ENCODE results near the gene DPH6. TPM values are rescaled to one million over a fixed set of nuclear protein-coding genes. Genes with fewer than 3 reads are reported as not detected.
"Not testable (repeated sequence)": the region's sequence is repeated elsewhere in the genome, so short reads cannot be mapped to it uniquely, and the experiment has no call there.

The DPH6 gene
- total and polyA plus RNA-seq, 7 donors: 5.5 to 26.0 (median 18.0) TPM

- H3K27ac ChIP-seq: no peak overlapping the region
- no peak overlapping the region for H3K4me3 ChIP-seq
- no peaks in the 10 kb centered on the region for H3K4me1 ChIP-seq
- no peaks in the 10 kb centered on the region for H3K9me3 ChIP-seq
- ATAC-seq (no peak), DNase-seq (no peak)
- intact Hi-C loops (cut with DNase I): no loop called here
- WGBS, 3 donors: 85 to 88% (median 87%) methylated on average over 1 of the region's 1 CpG
- TF ChIP-seq CTCF (IDR thresholded peaks at IDR 0.05): no peak
- H3K27me3 ChIP-seq (ENCODE audit: insufficient read depth in 3 of 3, low read length in 2 of 3): no peaks in the 10 kb centered on the region
- peaks cover 0 to 13% of the 10 kb centered on the region in 2 donors for H3K36me3 ChIP-seq (ENCODE audit: insufficient read depth in 1 of 2, low read depth in 1 of 2)
Measured at GRCh38 chr15:35379972-35380371, 166.0 kb downstream of the DPH6 start.

- ATAC-seq; H3K9me3 ChIP-seq; intact Hi-C loops (cut with DNase I); DNase-seq; H3K4me3 ChIP-seq; H3K4me1 ChIP-seq; H3K27ac ChIP-seq; H3K27me3 ChIP-seq (ENCODE audit: insufficient read depth in 3 of 3, low read length in 2 of 3): not testable (repeated sequence)
- 97 to 100% (median 100%) methylated on average over 1 of the region's 1 CpG for WGBS, 3 donors
- peaks cover 0 to 13% of the 10 kb centered on the region in 2 donors for H3K36me3 ChIP-seq (ENCODE audit: insufficient read depth in 1 of 2, low read depth in 1 of 2)
Measured at GRCh38 chr15:35378454-35378853, 167.5 kb downstream of the DPH6 start.

- no peak overlapping the region for H3K27ac ChIP-seq
- H3K9me3 ChIP-seq: no peaks in the 10 kb centered on the region
- DNase-seq (no peak), ATAC-seq (no peak)
- no peak for TF ChIP-seq CTCF (IDR thresholded peaks at IDR 0.05)
- intact Hi-C loops (cut with DNase I): no loop called here
- H3K27me3 ChIP-seq (ENCODE audit: insufficient read depth in 3 of 3, low read length in 2 of 3): no peaks in the 10 kb centered on the region
- H3K36me3 ChIP-seq (ENCODE audit: insufficient read depth in 1 of 2, low read depth in 1 of 2): peaks cover 0 to 27% of the 10 kb centered on the region in 2 donors
- H3K4me1 ChIP-seq: no peaks in the 10 kb centered on the region
- no peak overlapping the region for H3K4me3 ChIP-seq
Measured at GRCh38 chr15:35376707-35377106, 169.3 kb downstream of the DPH6 start.

GRCh38 chr15:35374661-35375060, 171.3 kb downstream of the DPH6 start:
- Histone ChIP-seq H3K27me3 (ENCODE audit: insufficient read depth in 3 of 3, low read length in 2 of 3) (no peaks in the 10 kb centered on the region), H3K9me3 (no peaks in the 10 kb centered on the region), H3K36me3 (ENCODE audit: insufficient read depth in 1 of 2, low read depth in 1 of 2) (peaks cover 0 to 20% of the 10 kb centered on the region in 2 donors), H3K4me3 (no peak overlapping the region), H3K4me1 (no peaks in the 10 kb centered on the region), H3K27ac (no peak overlapping the region)
- ATAC-seq (no peak), DNase-seq (no peak)
- intact Hi-C loops (cut with DNase I): no loop called here
- TF ChIP-seq CTCF (IDR thresholded peaks at IDR 0.05): no peak

- H3K4me1 ChIP-seq: no peaks in the 10 kb centered on the region
- ATAC-seq (peak in 2 of 4 donors; percentile 46 to 73), DNase-seq (no peak)
- H3K27ac ChIP-seq: no peak overlapping the region
- no peak overlapping the region for H3K4me3 ChIP-seq
- TF ChIP-seq CTCF (IDR thresholded peaks at IDR 0.05): no peak
- H3K9me3 ChIP-seq: peaks cover 14% of the 10 kb centered on the region
- no peaks in the 10 kb centered on the region for H3K36me3 ChIP-seq (ENCODE audit: insufficient read depth in 1 of 2, low read depth in 1 of 2)
- intact Hi-C loops (cut with DNase I): no loop called here
- no peaks in the 10 kb centered on the region for H3K27me3 ChIP-seq (ENCODE audit: insufficient read depth in 3 of 3, low read length in 2 of 3)
Measured at GRCh38 chr15:35362195-35362829, 183.7 kb downstream of the DPH6 start.

All from psoas muscle (tissue), 8 donors.